GM12864 (cell line): ENCODE data around the gene ARHGEF26.

ENCODE experiments used
- DNase-seq: peaks from one replicate; pipeline ENCODE4 v3.0.0-alpha.2; 2011; ENCODE audit warnings: low read depth
- H3K4me3 ChIP-seq: 2 replicates; pipeline ENCODE4 v1.5.1; 2011; ENCODE audit warnings: mild to moderate bottlenecking, low read depth, low read length, control low read depth
- TF ChIP-seq, protein P1 (sequence below): IDR thresholded peaks from 2 replicates; pipeline ENCODE4 v1.5.1; 2011; ENCODE audit warnings: low read depth, mild to moderate bottlenecking, moderate library complexity, low read length, control low read depth, inconsistent platforms; ENCODE audit errors: missing control alignments

The ARHGEF26 gene, protein sequence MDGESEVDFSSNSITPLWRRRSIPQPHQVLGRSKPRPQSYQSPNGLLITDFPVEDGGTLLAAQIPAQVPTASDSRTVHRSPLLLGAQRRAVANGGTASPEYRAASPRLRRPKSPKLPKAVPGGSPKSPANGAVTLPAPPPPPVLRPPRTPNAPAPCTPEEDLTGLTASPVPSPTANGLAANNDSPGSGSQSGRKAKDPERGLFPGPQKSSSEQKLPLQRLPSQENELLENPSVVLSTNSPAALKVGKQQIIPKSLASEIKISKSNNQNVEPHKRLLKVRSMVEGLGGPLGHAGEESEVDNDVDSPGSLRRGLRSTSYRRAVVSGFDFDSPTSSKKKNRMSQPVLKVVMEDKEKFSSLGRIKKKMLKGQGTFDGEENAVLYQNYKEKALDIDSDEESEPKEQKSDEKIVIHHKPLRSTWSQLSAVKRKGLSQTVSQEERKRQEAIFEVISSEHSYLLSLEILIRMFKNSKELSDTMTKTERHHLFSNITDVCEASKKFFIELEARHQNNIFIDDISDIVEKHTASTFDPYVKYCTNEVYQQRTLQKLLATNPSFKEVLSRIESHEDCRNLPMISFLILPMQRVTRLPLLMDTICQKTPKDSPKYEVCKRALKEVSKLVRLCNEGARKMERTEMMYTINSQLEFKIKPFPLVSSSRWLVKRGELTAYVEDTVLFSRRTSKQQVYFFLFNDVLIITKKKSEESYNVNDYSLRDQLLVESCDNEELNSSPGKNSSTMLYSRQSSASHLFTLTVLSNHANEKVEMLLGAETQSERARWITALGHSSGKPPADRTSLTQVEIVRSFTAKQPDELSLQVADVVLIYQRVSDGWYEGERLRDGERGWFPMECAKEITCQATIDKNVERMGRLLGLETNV

GRCh38 chr3:154120961-154121700, at the start of gene ARHGEF26:
Gene ARHGEF26, plus strand, starts transcription at chr3:154121390. Its CDS starts 603 bp downstream, at chr3:154121993.
- H3K4me3 ChIP-seq = peak within 1 kb of the TSS; percentile 63
- TF ChIP-seq, protein P1, sequence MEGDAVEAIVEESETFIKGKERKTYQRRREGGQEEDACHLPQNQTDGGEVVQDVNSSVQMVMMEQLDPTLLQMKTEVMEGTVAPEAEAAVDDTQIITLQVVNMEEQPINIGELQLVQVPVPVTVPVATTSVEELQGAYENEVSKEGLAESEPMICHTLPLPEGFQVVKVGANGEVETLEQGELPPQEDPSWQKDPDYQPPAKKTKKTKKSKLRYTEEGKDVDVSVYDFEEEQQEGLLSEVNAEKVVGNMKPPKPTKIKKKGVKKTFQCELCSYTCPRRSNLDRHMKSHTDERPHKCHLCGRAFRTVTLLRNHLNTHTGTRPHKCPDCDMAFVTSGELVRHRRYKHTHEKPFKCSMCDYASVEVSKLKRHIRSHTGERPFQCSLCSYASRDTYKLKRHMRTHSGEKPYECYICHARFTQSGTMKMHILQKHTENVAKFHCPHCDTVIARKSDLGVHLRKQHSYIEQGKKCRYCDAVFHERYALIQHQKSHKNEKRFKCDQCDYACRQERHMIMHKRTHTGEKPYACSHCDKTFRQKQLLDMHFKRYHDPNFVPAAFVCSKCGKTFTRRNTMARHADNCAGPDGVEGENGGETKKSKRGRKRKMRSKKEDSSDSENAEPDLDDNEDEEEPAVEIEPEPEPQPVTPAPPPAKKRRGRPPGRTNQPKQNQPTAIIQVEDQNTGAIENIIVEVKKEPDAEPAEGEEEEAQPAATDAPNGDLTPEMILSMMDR = no peak
- DNase-seq = no peak

DNA sequence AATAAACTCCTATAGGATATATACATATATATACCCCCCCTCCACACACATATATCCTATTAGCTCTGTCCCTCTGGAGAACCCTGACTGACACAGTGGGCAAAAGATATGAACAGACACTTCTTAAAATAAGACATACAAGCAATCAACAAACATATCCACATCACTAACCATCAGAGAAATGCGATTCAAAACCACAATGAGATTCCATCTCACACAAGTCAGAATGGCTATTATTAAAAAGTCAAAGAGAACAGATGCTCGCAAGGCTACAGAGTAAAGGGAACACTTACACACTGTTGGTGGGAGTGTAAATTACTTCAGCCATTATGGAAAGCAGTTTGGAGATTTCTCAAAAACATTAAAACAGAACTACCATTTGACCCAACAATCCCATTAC, 46.2 kb upstream of the ARHGEF26 start:
- TF ChIP-seq, protein P1 = no peak
- H3K4me3 ChIP-seq = no peak overlapping the region
- no peak for DNase-seq

GRCh38 chr3:154078672-154079071, 42.5 kb upstream of the ARHGEF26 start:
- TF ChIP-seq, protein P1 = no peak
- no peak for DNase-seq
- H3K4me3 ChIP-seq = no peak overlapping the region

DNA sequence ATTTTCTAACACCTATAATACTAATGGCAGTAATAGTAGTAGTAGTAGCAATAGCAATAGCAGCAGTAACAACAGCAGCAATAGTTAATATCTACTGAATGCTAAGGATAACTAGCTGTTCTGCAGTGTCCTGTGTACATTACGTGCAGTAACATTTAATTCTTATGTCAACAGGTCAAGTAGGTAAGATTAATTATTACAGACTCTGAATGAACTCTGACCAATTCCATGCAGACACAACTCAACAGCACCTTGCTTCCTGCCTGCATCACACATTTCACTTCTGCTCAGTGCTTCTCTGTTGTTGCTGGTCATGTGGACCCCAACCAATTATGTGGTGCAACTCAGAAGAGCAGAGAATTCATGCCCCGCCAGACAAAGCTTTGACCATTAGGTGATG, 39.9 kb upstream of the ARHGEF26 start:
- TF ChIP-seq, protein P1 = no peak
- H3K4me3 ChIP-seq = no peak overlapping the region
- no peak for DNase-seq

- TF ChIP-seq, protein P1 = no peak
- DNase-seq = no peak
- no peak overlapping the region for H3K4me3 ChIP-seq
Observed at GRCh38 chr3:154085071-154085470, 36.1 kb upstream of the ARHGEF26 start.

GRCh38 chr3:154085799-154086198, 35.4 kb upstream of the ARHGEF26 start:
- H3K4me3 ChIP-seq = no peak overlapping the region
- DNase-seq = no peak
- TF ChIP-seq, protein P1 = no peak
